NB4 (cell line): ENCODE measurements around the gene SAMD4A.

Experiments used
- MYC ChIP-seq: IDR thresholded peaks from 2 replicates; pipeline ENCODE4 v1.6.1; 2011; ENCODE audit warnings: low read depth, low read length
- POLR2A ChIP-seq: IDR thresholded peaks from 2 replicates; pipeline ENCODE4 v1.6.1; 2011; ENCODE audit warnings: mild to moderate bottlenecking; ENCODE audit not compliant: insufficient read length; ENCODE audit errors: extremely low read depth
- TF ChIP-seq, protein P1 (sequence below): IDR thresholded peaks from one replicate; pipeline ENCODE4 v1.5.1; 2012; ENCODE audit warnings: low read depth, low read length
- TF ChIP-seq, protein P2 (sequence below): IDR thresholded peaks from 2 replicates; pipeline ENCODE4 v1.6.1; 2011; ENCODE audit warnings: low read depth, low read length

DNA sequence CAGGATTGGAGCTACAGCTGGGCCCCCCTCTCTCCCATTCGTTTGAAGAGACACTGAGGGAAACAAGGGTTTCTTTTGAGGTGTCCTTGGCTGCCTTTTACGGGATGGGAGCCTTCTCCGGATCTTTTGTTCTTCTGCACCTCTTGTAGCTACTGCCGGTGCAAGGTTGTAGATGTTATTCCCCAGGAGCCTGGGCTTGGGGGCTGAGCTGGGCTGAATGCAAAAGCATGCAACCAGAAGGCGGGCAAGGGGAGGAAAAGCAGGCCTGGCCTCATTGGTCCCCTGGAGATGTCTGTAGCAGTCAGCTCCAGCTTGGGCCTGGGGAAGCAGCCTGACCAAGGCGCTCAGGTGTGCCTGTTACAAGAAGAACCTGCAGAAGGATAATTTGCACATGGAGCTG, 225.4 kb downstream of the SAMD4A start:
- TF ChIP-seq POLR2A (no peak), MYC (no peak)
- TF ChIP-seq, protein P1, sequence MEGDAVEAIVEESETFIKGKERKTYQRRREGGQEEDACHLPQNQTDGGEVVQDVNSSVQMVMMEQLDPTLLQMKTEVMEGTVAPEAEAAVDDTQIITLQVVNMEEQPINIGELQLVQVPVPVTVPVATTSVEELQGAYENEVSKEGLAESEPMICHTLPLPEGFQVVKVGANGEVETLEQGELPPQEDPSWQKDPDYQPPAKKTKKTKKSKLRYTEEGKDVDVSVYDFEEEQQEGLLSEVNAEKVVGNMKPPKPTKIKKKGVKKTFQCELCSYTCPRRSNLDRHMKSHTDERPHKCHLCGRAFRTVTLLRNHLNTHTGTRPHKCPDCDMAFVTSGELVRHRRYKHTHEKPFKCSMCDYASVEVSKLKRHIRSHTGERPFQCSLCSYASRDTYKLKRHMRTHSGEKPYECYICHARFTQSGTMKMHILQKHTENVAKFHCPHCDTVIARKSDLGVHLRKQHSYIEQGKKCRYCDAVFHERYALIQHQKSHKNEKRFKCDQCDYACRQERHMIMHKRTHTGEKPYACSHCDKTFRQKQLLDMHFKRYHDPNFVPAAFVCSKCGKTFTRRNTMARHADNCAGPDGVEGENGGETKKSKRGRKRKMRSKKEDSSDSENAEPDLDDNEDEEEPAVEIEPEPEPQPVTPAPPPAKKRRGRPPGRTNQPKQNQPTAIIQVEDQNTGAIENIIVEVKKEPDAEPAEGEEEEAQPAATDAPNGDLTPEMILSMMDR = no peak
- TF ChIP-seq, protein P2, sequence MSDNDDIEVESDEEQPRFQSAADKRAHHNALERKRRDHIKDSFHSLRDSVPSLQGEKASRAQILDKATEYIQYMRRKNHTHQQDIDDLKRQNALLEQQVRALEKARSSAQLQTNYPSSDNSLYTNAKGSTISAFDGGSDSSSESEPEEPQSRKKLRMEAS = no peak
